ENCODE measurements around the gene SH3RF2.
"Not testable (repeated sequence)": the region's sequence is repeated elsewhere in the genome, so short reads cannot be mapped to it uniquely, and the experiment has no call there.

The SH3RF2 gene

GRCh38 chr5:145948921-145949320, 12.5 kb downstream of the SH3RF2 start:
- no peaks in the 10 kb centered on the region for H3K36me3 ChIP-seq
- H3K9me3 ChIP-seq, result no peaks in the 10 kb centered on the region
- intact Hi-C loops (cut with DNase I; ENCODE audit: low total_unique reads), result no loop called here
- no peak overlapping the region for H3K4me3 ChIP-seq
- peaks cover 0 to 11% (median 2%) of the 10 kb centered on the region in 4 donors for H3K4me1 ChIP-seq
- H3K27me3 ChIP-seq, result no peaks in the 10 kb centered on the region
- DNase-seq, result no peak
- no peak overlapping the region for H3K27ac ChIP-seq
- TF ChIP-seq, protein P1, sequence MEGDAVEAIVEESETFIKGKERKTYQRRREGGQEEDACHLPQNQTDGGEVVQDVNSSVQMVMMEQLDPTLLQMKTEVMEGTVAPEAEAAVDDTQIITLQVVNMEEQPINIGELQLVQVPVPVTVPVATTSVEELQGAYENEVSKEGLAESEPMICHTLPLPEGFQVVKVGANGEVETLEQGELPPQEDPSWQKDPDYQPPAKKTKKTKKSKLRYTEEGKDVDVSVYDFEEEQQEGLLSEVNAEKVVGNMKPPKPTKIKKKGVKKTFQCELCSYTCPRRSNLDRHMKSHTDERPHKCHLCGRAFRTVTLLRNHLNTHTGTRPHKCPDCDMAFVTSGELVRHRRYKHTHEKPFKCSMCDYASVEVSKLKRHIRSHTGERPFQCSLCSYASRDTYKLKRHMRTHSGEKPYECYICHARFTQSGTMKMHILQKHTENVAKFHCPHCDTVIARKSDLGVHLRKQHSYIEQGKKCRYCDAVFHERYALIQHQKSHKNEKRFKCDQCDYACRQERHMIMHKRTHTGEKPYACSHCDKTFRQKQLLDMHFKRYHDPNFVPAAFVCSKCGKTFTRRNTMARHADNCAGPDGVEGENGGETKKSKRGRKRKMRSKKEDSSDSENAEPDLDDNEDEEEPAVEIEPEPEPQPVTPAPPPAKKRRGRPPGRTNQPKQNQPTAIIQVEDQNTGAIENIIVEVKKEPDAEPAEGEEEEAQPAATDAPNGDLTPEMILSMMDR (IDR thresholded peaks at IDR 0.05), result no peak

GRCh38 chr5:145949474-145949873, 13.1 kb downstream of the SH3RF2 start:
- H3K27ac ChIP-seq, result no peak overlapping the region
- TF ChIP-seq, protein P1 (IDR thresholded peaks at IDR 0.05), result no peak
- intact Hi-C loops (cut with DNase I; ENCODE audit: low total_unique reads), result no loop called here

GRCh38 chr5:145951071-145951470, 14.7 kb downstream of the SH3RF2 start:
- no peak for DNase-seq
- H3K27ac ChIP-seq, result no peak overlapping the region

More at GRCh38 chr5:145949474-145949873, 13.1 kb downstream of the SH3RF2 start:
- Histone ChIP-seq H3K9me3 (no peaks in the 10 kb centered on the region), H3K4me3 (no peak overlapping the region), H3K36me3 (no peaks in the 10 kb centered on the region), H3K27me3 (no peaks in the 10 kb centered on the region), H3K4me1 (peaks cover 0 to 10% (median 2%) of the 10 kb centered on the region in 4 donors)
- DNase-seq, result no peak

DNA sequence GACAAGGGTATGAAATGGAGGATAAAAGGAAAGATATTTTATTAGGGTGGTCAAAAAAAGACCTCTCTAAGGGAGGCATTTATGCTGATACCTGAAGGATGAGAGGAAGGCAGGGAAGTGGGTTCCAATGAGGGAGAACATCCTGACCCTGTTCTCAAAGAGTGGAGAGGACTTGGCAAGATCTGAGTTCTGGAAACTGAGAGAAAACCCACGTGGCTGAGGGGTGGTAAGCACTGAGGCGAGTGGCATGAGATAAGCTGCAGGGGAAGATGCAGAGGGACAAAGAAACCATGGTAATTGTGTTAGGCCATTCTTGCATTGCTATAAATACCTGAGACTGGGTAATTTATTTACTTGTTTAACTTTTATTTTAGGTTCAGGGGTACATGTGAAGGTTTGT, 16.8 kb downstream of the SH3RF2 start:
- no peak overlapping the region for H3K4me3 ChIP-seq
- H3K4me1 ChIP-seq, result no peaks in the 10 kb centered on the region
- DNase-seq, result no peak
- no peaks in the 10 kb centered on the region for H3K36me3 ChIP-seq
- no peak overlapping the region for H3K27ac ChIP-seq
- intact Hi-C loops (cut with DNase I; ENCODE audit: low total_unique reads), result no loop called here
- TF ChIP-seq, protein P1 (IDR thresholded peaks at IDR 0.05), result no peak
- no peaks in the 10 kb centered on the region for H3K27me3 ChIP-seq
- no peaks in the 10 kb centered on the region for H3K9me3 ChIP-seq

More at GRCh38 chr5:145951071-145951470, 14.7 kb downstream of the SH3RF2 start:
- Histone ChIP-seq H3K4me1 (peaks cover 0 to 2% (median 0%) of the 10 kb centered on the region in 4 donors), H3K4me3 (no peak overlapping the region), H3K9me3 (no peaks in the 10 kb centered on the region), H3K27me3 (no peaks in the 10 kb centered on the region), H3K36me3 (no peaks in the 10 kb centered on the region)
- intact Hi-C loops (cut with DNase I; ENCODE audit: low total_unique reads), result no loop called here
- TF ChIP-seq, protein P1 (IDR thresholded peaks at IDR 0.05), result no peak

DNA sequence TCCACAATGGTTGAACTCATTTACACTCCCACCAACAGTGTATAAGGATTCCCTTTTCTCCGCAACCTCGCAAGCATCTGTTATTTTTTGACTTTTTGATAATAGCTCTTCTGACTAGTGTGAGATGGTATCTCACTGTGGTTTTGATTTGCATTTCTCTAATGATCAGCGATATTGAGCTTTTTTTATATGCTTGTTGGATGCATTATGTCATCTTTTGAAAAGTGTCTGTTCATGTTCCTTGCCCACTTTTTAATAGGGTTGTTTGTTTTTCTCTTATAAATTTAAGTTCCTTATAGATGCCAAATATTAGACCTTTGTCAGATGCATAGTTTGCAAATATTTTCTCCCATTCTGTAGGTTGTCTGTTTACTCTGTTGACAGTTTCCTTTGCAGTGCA, 17.8 kb downstream of the SH3RF2 start:
- H3K9me3 ChIP-seq; H3K27me3 ChIP-seq; H3K4me3 ChIP-seq; H3K36me3 ChIP-seq; intact Hi-C loops (cut with DNase I; ENCODE audit: low total_unique reads); H3K27ac ChIP-seq; H3K4me1 ChIP-seq; DNase-seq: not testable (repeated sequence)

DNA sequence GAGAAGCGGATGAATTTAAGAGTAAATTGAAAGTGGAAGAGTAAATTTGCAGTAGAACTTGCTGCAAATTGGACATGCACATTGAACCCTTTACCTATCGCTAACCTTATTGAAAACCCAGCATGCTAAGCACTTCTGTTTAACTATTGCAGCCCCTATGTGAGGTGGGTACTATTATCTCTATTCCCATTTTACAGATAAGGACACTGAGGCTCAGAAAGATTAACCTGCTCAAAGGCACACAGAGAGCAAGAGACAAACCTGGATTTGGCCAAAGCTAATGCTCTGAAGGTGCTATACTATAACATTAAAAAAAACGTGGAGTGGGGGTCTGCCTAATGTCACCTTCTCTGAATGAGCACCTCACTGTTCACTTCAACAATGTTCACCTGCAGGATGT, 21.0 kb downstream of the SH3RF2 start:
- no peaks in the 10 kb centered on the region for H3K27me3 ChIP-seq
- no peak overlapping the region for H3K4me3 ChIP-seq
- peaks cover 0 to 8% (median 0%) of the 10 kb centered on the region in 4 donors for H3K4me1 ChIP-seq
- TF ChIP-seq, protein P1 (IDR thresholded peaks at IDR 0.05), result no peak
- H3K27ac ChIP-seq, result no peak overlapping the region
- no peaks in the 10 kb centered on the region for H3K9me3 ChIP-seq
- intact Hi-C loops (cut with DNase I; ENCODE audit: low total_unique reads), result no loop called here
- no peak for DNase-seq
- no peaks in the 10 kb centered on the region for H3K36me3 ChIP-seq
